Measurements from ENCODE around the gene RHOXF1. TPM values are rescaled to one million over a fixed set of nuclear protein-coding genes. Genes with fewer than 3 reads are reported as not detected.
"Not testable (repeated sequence)": the region's sequence is repeated elsewhere in the genome, so short reads cannot be mapped to it uniquely, and the experiment has no call there.

Gene RHOXF1
- total and polyA plus RNA-seq, 2 experiments from 2014 or later = 0.31 TPM; not detected in 1

DNA sequence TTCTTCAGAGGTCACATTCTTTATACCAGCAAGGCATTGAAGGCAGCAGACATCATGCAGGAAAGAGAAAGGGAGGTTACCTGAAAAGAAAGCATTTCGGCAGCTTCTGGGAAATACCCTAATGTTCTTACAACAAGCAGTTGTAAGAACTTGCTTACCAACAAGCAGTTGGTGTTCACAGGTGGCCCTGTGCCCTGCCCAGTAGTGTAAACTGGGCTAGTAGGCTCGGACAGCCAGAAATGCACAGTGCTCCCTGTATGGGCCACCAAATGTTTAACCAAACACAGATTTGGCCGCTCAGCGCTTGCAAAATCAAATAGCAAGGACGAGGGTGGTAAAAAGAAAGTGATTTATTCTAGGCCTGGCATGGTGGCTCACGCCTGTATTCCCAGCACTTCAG is 20.4 kb upstream of the RHOXF1 start:
- Histone ChIP-seq H3K27me3 (ENCODE audit: insufficient read depth) (no peaks in the 10 kb centered on the region), H3K79me2 (replicated peaks; ENCODE audit: insufficient read depth) (no peaks in the 10 kb centered on the region), H3K9me2 (ENCODE audit: insufficient read depth) (no peaks in the 10 kb centered on the region), H2AFZ (no peak overlapping the region), H3K27ac (ENCODE audit: low read depth) (no peak overlapping the region), H3F3A (replicated peaks; ENCODE audit: low read depth) (no peaks in the 10 kb centered on the region), H4K20me1 (replicated peaks; ENCODE audit: insufficient read depth) (no peaks in the 10 kb centered on the region), H3K4me2 (no peak overlapping the region), H3K4me1 (ENCODE audit: insufficient read depth) (peaks cover 17% of the 10 kb centered on the region; the same call in 1 of the 2 replicates), H3K4me3 (no peak overlapping the region), H3K36me3 (ENCODE audit: insufficient read depth) (no peaks in the 10 kb centered on the region)
- DNase-seq (ENCODE audit: low spot score) (no peak), ATAC-seq (no peak)
- Mint-ChIP-seq H3K36me3 (ENCODE audit: low read depth) (no peaks in the 10 kb centered on the region), H3K27ac (no peak overlapping the region), H3K9me3 (no peaks in the 10 kb centered on the region), H3K4me1 (peaks cover 26% of the 10 kb centered on the region), H3K4me3 (no peak overlapping the region), H3K27me3 (ENCODE audit: insufficient read depth, low read depth, poor library complexity) (no peaks in the 10 kb centered on the region)
- TF ChIP-seq JUNB (IDR thresholded peaks at IDR 0.05; ENCODE audit: unreplicated experiment) (no peak), ZNF462 (CRISPR knock-in tag; IDR thresholded peaks at IDR 0.05) (no peak), EZH2phosphoT487 (IDR thresholded peaks at IDR 0.05; ENCODE audit: unreplicated experiment) (no peak), ETS1 (IDR thresholded peaks at IDR 0.05) (no peak), POLR2AphosphoS5 (IDR thresholded peaks at IDR 0.05; ENCODE audit: low read depth) (no peak), EZH2 (IDR thresholded peaks at IDR 0.05; ENCODE audit: low read depth, unreplicated experiment) (no peak), NANOG (IDR thresholded peaks at IDR 0.05; ENCODE audit: borderline replicate concordance) (no peak)

GRCh38 chrX:120128306-120128846 is 12.7 kb upstream of the RHOXF1 start:
- H3K9me3 Mint-ChIP-seq; H3F3A ChIP-seq (replicated peaks; ENCODE audit: low read depth); H3K4me3 Mint-ChIP-seq; H3K27me3 Mint-ChIP-seq (ENCODE audit: insufficient read depth, low read depth, poor library complexity); H3K4me3 ChIP-seq; H3K27me3 ChIP-seq (ENCODE audit: insufficient read depth); H3K36me3 ChIP-seq (ENCODE audit: insufficient read depth); ATAC-seq; H3K4me2 ChIP-seq; H3K4me1 ChIP-seq (ENCODE audit: insufficient read depth); H3K27ac Mint-ChIP-seq; H3K4me1 Mint-ChIP-seq; H3K36me3 Mint-ChIP-seq (ENCODE audit: low read depth); H3K9me2 ChIP-seq (ENCODE audit: insufficient read depth); H4K20me1 ChIP-seq (replicated peaks; ENCODE audit: insufficient read depth); H2AFZ ChIP-seq; H3K79me2 ChIP-seq (replicated peaks; ENCODE audit: insufficient read depth); H3K27ac ChIP-seq (ENCODE audit: low read depth): not testable (repeated sequence)
- peak; percentile 12 for DNase-seq (ENCODE audit: low spot score)
